Measurements from ENCODE around the gene PTPN23.

PTPN23 gene

GRCh38 chr3:47421741-47422649, 41.2 kb downstream of the PTPN23 start:
- no peak for DNase-seq

GRCh38 chr3:47422743-47423142, 41.9 kb downstream of the PTPN23 start:
- no peak for DNase-seq

- no peak for DNase-seq
Measured at GRCh38 chr3:47423548-47424145, 42.8 kb downstream of the PTPN23 start.

GRCh38 chr3:47424434-47425382, 43.9 kb downstream of the PTPN23 start:
- no peak for DNase-seq

GRCh38 chr3:47425383-47425778, 44.6 kb downstream of the PTPN23 start:
- no peak for DNase-seq

GRCh38 chr3:47425959-47426358, 45.1 kb downstream of the PTPN23 start:
- DNase-seq = no peak

- no peak for DNase-seq
Measured at GRCh38 chr3:47427866-47428265, 47.0 kb downstream of the PTPN23 start.

GRCh38 chr3:47428662-47429061, 47.8 kb downstream of the PTPN23 start:
- DNase-seq = no peak

GRCh38 chr3:47429476-47430270, 48.9 kb downstream of the PTPN23 start:
- DNase-seq = no peak

GRCh38 chr3:47430606-47431005, 49.8 kb downstream of the PTPN23 start:
- no peak for DNase-seq

- DNase-seq = no peak
Measured at GRCh38 chr3:47431225-47431624, 50.4 kb downstream of the PTPN23 start.

GRCh38 chr3:47432673-47433072, 51.9 kb downstream of the PTPN23 start:
- no peak for DNase-seq

- no peak for DNase-seq
Measured at GRCh38 chr3:47433796-47434195, 53.0 kb downstream of the PTPN23 start.

GRCh38 chr3:47434849-47435248, 54.0 kb downstream of the PTPN23 start:
- DNase-seq = no peak

GRCh38 chr3:47436180-47436579, 55.4 kb downstream of the PTPN23 start:
- no peak for DNase-seq

- no peak for DNase-seq
Measured at GRCh38 chr3:47440131-47440530, 59.3 kb downstream of the PTPN23 start.

- DNase-seq = no peak
Measured at GRCh38 chr3:47441796-47442551, 61.2 kb downstream of the PTPN23 start.

GRCh38 chr3:47443611-47443995, 62.8 kb downstream of the PTPN23 start:
- DNase-seq = no peak

GRCh38 chr3:47444103-47444502, 63.3 kb downstream of the PTPN23 start:
- DNase-seq = no peak

GRCh38 chr3:47452453-47453215, 71.8 kb downstream of the PTPN23 start:
- no peak for DNase-seq

Measured in effector CD4-positive, alpha-beta T cell (primary cell).